K562 (cell line): ENCODE measurements around the gene NKAIN1. TPM values are rescaled to one million over a fixed set of nuclear protein-coding genes. Genes with fewer than 3 reads are reported as not detected.

Experiments used
- CBX1 ChIP-seq: sonication (generic); IDR thresholded peaks from 2 replicates; pipeline ENCODE4 v1.6.1; 2016; ENCODE audit warnings: antibody characterized with exemption, low read depth, mild to moderate bottlenecking
- CBX2 ChIP-seq: fragments of 200-600 bp; sonication (generic); IDR thresholded peaks from one replicate; pipeline ENCODE4 v1.6.1; 2012; ENCODE audit warnings: mild to moderate bottlenecking, low read length, inconsistent platforms; ENCODE audit not compliant: insufficient read depth, poor library complexity, severe bottlenecking
- E2F3 ChIP-seq: fragments of 250-450 bp; sonication (Bioruptor Pico); IDR thresholded peaks from 2 replicates; pipeline ENCODE4 v1.4.0; 2020; ENCODE audit warnings: mild to moderate bottlenecking
- GATA2 ChIP-seq: sonication (generic); formaldehyde crosslinking; IDR thresholded peaks from 2 replicates; pipeline ENCODE4 v1.4.0; 2020; ENCODE audit warnings: mild to moderate bottlenecking, missing genetic modification reagents
- PHTF2 ChIP-seq: fragments of 250-450 bp; sonication (Bioruptor Pico); IDR thresholded peaks from 2 replicates; pipeline ENCODE4 v1.5.0; 2021; ENCODE audit warnings: mild to moderate bottlenecking
- PKNOX1 ChIP-seq: fragments of 450-650 bp; IDR thresholded peaks from 2 replicates; pipeline ENCODE4 v1.6.1; 2016
- SRSF3 ChIP-seq: fragments of 200-400 bp; formaldehyde crosslinking; IDR thresholded peaks from 2 replicates; pipeline ENCODE4 v1.6.1; 2016; ENCODE audit warnings: mild to moderate bottlenecking, low read length, moderate library complexity; ENCODE audit not compliant: insufficient read depth
- ZNF717 ChIP-seq: fragments of 250-450 bp; sonication (Bioruptor Pico); IDR thresholded peaks from 2 replicates; pipeline ENCODE4 v1.5.0; 2021
- polyA plus RNA-seq, 8 experiments: library from polyadenylated mRNA; depleted of rRNA in 4 of 8; stranded (reverse) in 5 of 8; unstranded in 3 of 8; fragments of >200 nt; fragmentation: Nextera tagmentation in 2 of 8; fragmentation: Illumina TruSeq in 1 of 8; extraction: Ambion mirVana in 2 of 8; extraction: Trizol in 1 of 8; gene quantifications; 2 replicates each; pipeline versions ENCODE4 v1.2.1 to v1.2.3, GENCODE V29; 2011 to 2014; ENCODE audit warnings: inconsistent platforms in 1 of 8, missing spikeins in 1 of 8
- total RNA-seq, 7 experiments: library from RNA; depleted of rRNA in 6 of 7; stranded (reverse); fragments of >200 nt in 6 of 7; fragmentation: Illumina TruSeq in 2 of 7; extraction: Trizol in 2 of 7; gene quantifications; 2 replicates each; pipeline versions ENCODE4 v1.2.1 to v1.2.3, GENCODE V29; 2011 to 2021; ENCODE audit warnings: low replicate concordance in 1 of 7
- TF ChIP-seq, protein P1 (sequence below): IDR thresholded peaks from 2 replicates; pipeline ENCODE4 v1.6.1; 2011; ENCODE audit warnings: borderline replicate concordance, low read depth, mild to moderate bottlenecking, moderate library complexity, low read length; ENCODE audit not compliant: insufficient read depth, poor library complexity, severe bottlenecking

The NKAIN1 gene
- total and polyA plus RNA-seq, 9 of the 15 experiments (the other 6 are each of a cell fraction or from before 2014, with no cell fraction given) = 0.03 to 0.22 (median 0.04) TPM; not detected in 3

- TF ChIP-seq CBX1 (no peak), CBX2 (no peak), PHTF2 (no peak), GATA2 (CRISPR knock-in tag) (no peak), SRSF3 (no peak), ZNF717 (CRISPR knock-in tag) (no peak), E2F3 (CRISPR knock-in tag) (no peak), PKNOX1 (peak; percentile 80)
- TF ChIP-seq, protein P1, sequence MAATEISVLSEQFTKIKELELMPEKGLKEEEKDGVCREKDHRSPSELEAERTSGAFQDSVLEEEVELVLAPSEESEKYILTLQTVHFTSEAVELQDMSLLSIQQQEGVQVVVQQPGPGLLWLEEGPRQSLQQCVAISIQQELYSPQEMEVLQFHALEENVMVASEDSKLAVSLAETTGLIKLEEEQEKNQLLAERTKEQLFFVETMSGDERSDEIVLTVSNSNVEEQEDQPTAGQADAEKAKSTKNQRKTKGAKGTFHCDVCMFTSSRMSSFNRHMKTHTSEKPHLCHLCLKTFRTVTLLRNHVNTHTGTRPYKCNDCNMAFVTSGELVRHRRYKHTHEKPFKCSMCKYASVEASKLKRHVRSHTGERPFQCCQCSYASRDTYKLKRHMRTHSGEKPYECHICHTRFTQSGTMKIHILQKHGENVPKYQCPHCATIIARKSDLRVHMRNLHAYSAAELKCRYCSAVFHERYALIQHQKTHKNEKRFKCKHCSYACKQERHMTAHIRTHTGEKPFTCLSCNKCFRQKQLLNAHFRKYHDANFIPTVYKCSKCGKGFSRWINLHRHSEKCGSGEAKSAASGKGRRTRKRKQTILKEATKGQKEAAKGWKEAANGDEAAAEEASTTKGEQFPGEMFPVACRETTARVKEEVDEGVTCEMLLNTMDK = no peak
Measured at GRCh38 chr1:31222176-31222575, 17.5 kb downstream of the NKAIN1 start (continued).
